GM21786 (cell line): ENCODE results near the gene CDH24.

Experiments
- ATAC-seq: cut with Tn5 transposase; IDR thresholded peaks from one replicate; pipeline ENCODE4 v1.9.1; 2021; ENCODE audit not compliant: unreplicated experiment

Gene CDH24

DNA sequence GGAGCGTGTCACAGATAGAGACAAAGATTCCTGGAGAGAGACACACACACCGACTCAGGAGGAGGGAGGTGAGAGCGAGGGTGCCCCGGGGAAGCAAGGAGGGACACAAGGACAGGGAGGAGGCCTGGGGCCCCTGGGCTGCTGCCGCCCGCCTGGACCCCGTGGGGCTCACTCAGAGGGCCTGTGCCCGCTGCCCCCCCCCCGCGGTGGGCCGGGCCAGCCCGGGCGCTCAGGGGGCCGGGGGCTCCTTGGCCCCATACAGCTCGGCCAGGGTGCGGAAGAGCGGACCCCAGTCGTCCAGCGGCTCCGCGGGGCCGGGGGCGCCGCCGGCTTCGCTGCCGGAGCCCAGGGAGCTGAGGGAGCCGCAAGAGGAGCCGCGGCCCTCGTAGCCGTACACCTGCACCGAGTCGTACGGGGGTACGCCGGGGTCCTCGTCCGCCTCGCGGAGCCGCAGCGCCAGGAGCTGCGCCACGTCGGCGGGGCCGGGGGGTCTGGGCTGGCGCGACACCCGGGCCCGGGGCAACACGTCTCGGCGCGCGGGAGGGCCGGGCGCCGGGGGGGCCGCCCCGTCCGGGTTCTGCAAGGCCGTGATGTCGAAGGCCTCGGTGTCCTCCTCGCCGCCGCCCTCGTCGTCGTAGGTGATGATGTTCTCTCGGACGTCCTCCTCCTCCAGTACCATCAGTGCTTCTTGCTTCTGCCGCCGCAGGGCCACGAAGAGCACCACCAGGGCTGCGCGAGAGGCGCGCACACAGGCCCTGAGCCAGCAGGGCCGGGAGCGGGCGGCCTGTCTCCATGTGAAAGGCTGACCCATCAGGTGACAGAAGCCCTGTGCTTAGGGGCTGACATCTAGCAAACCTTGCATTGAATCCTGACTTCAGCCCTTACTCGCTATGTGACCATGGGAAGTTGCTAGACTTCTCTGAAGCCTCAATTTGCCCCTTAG is 9.3 kb downstream of the CDH24 start:
- ATAC-seq: no peak

- no peak for ATAC-seq
Measured at GRCh38 chr14:23047034-23047634, 10.2 kb downstream of the CDH24 start.

DNA sequence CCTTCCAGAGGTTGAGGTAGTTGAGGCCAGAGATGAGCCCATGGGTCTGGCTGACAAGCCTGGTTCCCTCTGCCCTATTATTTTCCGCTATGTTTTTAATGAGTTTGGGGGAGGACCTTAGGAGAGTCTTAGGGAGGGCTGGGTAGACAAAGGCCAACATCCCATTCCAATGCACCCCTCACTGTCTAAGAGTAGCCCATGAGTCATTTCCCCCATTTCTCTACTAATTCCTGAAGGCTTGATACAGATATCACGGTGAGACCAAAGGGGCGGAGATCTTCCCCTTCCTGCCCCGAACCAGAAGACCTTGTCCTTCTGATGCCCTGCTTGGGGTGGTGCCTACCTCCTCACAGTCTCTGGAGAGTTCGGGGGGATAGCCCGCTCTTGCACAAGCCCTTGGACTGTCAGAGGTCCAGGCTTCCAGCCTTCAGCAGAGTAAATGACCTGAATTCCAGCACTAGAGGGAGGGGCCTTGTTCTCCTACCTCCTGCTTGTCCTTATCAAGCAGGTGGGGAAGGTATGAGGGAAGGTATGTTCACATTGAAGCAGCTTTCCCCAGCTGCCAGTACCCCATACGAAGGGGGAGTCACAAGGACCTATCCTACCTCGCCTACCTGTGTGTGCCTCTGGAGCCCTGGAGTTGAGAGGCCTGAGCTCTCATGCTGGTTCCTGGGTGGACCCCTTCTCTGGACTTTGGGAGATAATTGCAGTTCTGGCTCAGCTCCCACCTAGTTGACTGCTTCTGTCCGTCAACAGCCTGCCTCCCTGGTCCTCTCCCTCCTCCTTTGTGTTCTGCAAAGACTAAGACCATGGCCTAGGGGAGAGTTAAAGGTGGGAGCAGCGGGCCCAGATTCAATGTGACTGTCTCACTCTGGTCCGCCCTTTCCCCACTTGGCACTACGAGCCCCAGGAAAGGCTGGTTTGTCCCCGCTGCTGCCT is 11.6 kb downstream of the CDH24 start:
- no peak for ATAC-seq

DNA sequence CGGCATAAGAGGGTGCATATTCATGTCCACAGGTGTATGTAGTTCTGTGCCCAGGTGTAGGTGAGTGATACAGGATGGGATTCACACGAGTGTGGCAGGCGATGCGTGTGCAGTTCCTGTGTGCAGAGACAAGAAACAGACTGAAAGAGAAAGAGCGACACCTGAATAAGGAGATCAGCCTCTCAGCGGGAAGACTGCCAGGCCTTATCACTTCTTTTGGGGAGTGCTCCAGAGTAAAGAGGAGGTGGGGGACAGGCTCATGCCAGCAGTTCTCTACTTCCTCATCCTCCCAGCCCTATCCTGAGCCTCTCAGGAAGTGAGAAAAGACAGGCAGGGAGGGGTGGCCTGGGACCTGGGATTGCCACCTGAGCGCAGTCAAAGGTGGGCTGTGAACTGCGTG is 12.5 kb downstream of the CDH24 start:
- no peak for ATAC-seq

GRCh38 chr14:23043754-23044153 is 13.6 kb downstream of the CDH24 start:
- no peak for ATAC-seq

GRCh38 chr14:23043145-23043544 is 14.2 kb downstream of the CDH24 start:
- ATAC-seq: no peak

DNA sequence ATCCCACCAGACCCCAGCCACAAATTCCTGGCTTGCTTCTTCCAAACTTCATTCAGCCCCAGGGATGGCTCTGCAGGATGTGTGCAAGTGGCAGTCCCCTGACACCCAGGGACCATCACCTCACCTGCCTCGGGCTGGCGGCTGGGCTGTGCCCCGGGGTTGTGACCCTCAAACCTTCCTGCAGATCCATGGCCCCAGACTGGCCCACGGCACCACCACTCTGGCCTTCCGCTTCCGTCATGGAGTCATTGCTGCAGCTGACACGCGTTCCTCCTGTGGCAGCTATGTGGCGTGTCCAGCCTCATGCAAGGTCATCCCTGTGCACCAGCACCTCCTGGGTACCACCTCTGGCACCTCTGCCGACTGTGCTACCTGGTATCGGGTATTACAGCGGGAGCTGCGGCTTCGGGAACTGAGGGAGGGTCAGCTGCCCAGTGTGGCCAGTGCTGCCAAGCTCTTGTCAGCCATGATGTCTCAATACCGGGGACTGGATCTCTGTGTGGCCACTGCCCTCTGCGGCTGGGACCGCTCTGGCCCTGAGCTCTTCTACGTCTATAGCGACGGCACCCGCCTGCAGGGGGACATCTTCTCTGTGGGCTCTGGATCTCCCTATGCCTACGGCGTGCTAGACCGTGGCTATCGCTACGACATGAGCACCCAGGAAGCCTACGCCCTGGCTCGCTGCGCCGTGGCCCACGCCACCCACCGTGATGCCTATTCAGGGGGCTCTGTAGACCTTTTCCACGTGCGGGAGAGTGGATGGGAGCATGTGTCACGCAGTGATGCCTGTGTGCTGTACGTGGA is 15.0 kb downstream of the CDH24 start, which contains the start of gene PSMB11:
TSS of gene PSMB11 (plus strand) at position 51 of the 804 bp plus-strand sequence. CDS start at position 65, 14 bp downstream.
- ATAC-seq: no peak

DNA sequence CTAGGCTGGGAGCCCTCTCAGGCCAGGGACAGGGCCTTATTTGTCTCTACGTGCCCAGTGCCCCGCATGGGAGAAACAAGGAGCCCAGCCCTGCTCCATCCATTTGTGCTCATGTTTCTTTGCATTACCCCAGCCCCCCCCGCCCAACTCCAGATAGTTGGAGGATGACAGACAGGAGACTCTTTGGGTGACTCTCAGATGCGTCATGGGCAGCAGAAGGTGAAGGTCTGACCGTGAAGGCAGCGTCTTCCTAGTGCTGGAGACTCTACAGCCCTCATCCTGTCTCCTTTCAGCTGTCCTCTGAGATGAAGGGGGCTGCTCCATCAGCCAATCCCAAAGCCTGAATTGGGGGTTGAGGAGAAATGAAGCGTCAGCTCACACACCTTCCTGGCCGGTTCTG is 15.6 kb downstream of the CDH24 start:
- ATAC-seq: no peak

GRCh38 chr14:23040100-23040499 is 17.2 kb downstream of the CDH24 start:
- no peak for ATAC-seq

DNA sequence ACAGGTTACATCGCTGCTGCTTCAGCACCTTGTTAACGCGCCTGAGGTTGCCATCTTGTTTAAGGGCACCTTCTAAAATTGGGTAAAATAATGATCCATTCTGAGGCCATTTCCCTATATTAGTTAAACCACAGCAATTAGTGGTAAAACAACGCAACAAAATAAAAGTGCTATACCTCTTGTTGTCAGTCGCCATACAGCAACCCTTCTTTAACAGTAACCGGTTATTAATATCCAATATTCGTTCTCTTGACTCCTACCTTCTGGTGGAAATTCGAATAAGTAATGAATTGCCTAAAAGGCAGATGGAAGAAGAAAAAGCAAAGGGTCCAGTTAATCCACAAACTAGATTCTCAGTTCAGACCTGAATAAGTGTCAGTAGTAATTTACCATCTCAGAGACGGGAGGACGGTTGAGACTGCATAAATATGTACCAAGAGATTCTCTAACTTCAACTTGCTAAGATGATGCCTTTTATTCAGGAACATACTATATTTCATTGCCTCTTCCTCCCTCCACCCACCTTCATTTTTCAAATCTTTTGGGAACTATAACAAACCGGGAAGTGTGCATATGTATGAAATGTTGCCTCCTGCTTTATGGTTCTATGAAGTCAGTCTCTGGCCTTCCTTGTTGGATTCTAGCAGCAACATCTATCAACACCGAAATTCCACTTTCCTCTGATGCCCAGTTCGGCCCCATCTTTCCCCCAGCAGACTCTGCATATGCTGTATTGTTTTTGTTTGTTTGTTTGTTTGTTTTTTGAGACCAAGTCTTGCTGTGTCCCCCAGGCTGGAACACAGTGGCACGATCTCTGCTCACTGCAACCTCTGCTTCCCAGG is 21.8 kb downstream of the CDH24 start:
- no peak for ATAC-seq

- ATAC-seq: peak; percentile 91
Measured at GRCh38 chr14:23034498-23035302, 22.6 kb downstream of the CDH24 start, which contains the start of gene PSMB5. Gene PSMB5, minus strand, starts transcription at chr14:23034900. Its CDS starts 19 bp downstream, at chr14:23034881.

- ATAC-seq: no peak
Measured at GRCh38 chr14:23033801-23034497, 23.4 kb downstream of the CDH24 start.

DNA sequence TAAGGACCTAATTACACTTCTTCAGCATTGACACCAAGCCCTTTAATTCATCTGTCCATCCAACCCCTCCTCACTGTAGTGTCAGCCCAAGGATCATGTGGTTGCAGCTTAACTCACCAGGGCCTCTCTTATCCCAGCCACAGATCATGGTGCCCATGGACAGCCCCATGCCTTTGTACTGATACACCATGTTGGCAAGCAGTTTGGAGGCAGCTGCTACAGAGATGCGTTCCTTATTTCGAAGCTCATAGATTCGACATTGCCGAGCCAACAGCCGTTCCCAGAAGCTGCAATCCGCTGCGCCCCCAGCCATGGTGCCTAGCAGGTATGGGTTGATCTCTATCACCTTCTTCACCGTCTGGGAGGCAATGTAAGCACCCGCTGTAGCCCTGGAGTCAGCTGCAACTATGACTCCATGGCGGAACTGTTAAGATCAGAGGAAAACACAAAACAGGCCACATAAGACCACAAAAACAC is 24.0 kb downstream of the CDH24 start:
- ATAC-seq: no peak

GRCh38 chr14:23030936-23031335 is 26.4 kb downstream of the CDH24 start:
- ATAC-seq: no peak

DNA sequence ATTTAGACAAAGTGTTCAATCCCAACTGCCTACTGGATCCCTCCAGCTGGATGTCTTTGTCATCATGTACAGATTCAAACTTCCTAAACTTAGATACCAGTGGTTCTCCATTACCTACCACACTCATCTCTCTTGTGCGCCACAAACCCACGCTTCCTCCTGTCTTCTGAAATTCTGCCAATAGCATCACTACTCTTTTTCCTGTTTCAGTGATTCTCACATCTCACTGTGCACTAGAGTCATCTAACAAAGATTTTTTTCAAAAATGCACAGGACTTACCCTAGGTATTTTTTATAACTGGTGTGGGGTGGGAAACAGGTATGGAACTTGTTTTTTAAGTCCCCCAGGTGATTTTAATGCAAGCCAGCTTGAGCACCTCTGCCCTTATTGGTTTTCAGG is 28.5 kb downstream of the CDH24 start:
- ATAC-seq: no peak

DNA sequence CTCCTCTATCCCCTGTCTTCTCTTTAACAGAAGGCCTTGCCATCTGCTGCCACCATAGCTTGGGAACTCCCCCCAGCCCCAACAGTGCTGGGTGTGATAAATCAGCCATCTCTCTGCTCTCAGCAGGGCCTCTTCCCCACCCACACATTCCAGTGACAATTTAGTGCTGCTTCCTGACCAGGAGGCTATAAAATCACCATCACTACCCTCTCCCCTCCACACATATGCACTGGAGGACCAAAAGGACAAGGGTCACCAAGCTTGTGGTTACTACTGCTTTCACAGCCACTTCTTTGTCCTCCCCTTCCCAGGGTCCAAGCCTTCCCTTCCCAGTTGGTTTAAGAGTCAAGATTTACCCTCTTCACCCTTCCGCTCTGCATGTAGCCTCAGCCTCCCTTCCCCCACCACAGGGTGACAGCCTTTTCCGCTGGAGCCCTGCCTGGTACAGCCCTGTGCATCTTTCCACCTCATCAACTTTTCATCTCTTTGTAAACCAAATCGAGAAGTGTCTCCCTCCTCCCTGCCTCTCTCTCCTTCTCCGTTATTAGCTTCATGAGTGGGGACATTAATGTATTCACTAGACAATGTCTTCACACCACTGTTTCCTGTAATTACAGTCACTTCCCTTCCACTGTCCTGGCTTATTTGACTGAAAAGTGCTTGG is 32.0 kb downstream of the CDH24 start:
- no peak for ATAC-seq

DNA sequence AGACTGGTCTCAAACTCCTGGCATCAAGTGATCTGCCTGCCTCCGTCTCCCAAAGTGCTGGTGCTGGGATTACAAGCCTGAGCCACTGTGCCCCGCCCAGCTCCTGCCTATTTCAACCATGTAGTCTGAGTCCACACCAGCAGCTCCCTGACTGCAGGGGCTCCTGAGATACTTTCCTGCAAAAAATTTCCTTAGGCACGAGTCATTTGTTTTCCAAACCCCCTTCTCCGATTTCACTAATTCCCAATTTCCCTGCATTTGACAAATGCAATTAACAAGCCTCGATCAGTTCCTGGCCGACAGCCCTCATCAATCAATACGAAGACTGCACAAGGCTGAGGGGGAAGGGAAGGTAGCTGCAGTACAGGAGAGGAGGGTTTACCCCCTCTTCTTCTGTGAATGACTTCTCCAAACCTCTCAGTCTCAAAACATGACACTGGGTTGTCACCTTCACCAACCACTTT is 32.7 kb downstream of the CDH24 start:
- no peak for ATAC-seq
